ENCODE data around the gene STMN1.

The STMN1 gene

GRCh38 chr1:25911162-25911561, 4.9 kb upstream of the STMN1 start:
- Histone ChIP-seq H3K36me3 (replicated peaks) (no peaks in the 10 kb centered on the region), H3K4me3 (no peak overlapping the region), H3K9me3 (no peaks in the 10 kb centered on the region), H3K27me3 (ENCODE audit: low read depth) (no peaks in the 10 kb centered on the region), H3K4me1 (peaks cover 14% of the 10 kb centered on the region)
- in situ Hi-C loops (cut with MboI; ENCODE audit: low sequenced_read_pairs): no loop called here
- no peak for DNase-seq (ENCODE audit: low spot score in 2 of 2)

DNA sequence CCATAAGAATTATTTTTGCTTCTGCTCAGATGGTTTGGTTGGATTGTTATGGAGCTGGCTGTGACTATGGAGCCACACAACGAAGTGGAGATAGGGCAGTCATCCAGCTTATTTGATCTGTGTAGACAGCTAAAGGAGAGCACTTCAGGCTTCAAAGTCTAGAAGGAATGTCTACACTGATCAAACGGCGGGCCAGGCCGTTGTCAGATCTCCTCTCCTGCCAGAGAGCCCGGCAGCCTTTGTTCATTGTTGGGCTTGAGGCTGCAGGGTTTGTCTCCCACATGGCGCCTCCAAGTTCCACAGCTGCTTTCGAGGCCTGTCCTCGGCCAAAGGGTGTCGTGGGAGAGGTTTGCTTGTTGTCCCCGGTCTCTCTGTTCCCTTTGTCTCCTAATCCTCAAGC, 2.8 kb upstream of the STMN1 start:
- in situ Hi-C loops (cut with MboI; ENCODE audit: low sequenced_read_pairs): no loop called here
- no peak for DNase-seq (ENCODE audit: low spot score in 2 of 2)
- Histone ChIP-seq H3K4me1 (peaks cover 14% of the 10 kb centered on the region), H3K4me3 (no peak overlapping the region), H3K27me3 (ENCODE audit: low read depth) (no peaks in the 10 kb centered on the region), H3K36me3 (replicated peaks) (peaks cover 5% of the 10 kb centered on the region; the same call in 1 of the 2 replicates), H3K9me3 (no peaks in the 10 kb centered on the region)

- DNase-seq (ENCODE audit: low spot score in 2 of 2): no peak
- no peaks in the 10 kb centered on the region for H3K9me3 ChIP-seq
- H3K36me3 ChIP-seq (replicated peaks): peaks cover 13% of the 10 kb centered on the region
- in situ Hi-C loops (cut with MboI; ENCODE audit: low sequenced_read_pairs): no loop called here
- no peak overlapping the region for H3K4me3 ChIP-seq
- peaks cover 21% of the 10 kb centered on the region for H3K4me1 ChIP-seq
- H3K27me3 ChIP-seq (ENCODE audit: low read depth): no peaks in the 10 kb centered on the region
Measured at GRCh38 chr1:25908161-25908560, 1.9 kb upstream of the STMN1 start.

- Histone ChIP-seq H3K9me3 (no peaks in the 10 kb centered on the region), H3K4me1 (peaks cover 23% of the 10 kb centered on the region), H3K27me3 (ENCODE audit: low read depth) (no peaks in the 10 kb centered on the region), H3K36me3 (replicated peaks) (peaks cover 19% of the 10 kb centered on the region), H3K4me3 (no peak overlapping the region)
- no peak for DNase-seq (ENCODE audit: low spot score in 2 of 2)
- in situ Hi-C loops (cut with MboI; ENCODE audit: low sequenced_read_pairs): no loop called here
Measured at GRCh38 chr1:25907601-25908000, 1.4 kb upstream of the STMN1 start.

DNA sequence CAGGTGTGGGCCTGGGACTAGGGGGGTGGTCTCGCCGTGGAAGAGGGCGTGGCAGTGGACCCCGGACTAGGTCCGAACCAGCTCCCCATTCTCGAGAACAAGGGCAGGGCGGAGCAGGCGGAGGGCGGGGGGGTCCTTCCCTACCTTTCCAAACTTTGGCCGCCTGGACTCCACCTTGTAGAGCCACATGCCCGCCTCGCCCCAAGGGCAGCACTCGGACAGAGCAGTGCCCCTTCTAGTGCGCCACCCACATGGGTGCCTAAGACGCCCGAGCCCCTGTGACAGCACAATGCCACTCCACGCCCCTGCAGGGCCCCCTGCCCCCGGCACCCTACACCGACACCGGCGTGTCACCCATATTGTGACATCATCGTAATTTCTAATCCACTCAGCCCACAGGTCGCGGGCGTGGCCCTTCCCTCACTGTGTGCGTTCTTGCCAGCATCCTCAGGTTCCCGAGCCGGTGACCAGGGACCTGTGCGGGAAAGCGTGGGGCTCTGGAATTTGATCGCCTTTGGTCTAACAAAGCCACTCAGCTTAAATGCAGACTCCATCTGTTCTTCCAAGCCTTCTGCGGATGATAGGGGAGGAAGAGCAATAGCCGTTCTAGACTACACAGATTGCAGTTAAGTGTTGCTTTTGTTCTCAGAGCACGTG, 553 bp upstream of the STMN1 start:
- DNase-seq (ENCODE audit: low spot score in 2 of 2): peak in 1 of 2 experiments; percentile 43
- in situ Hi-C loops (cut with MboI; ENCODE audit: low sequenced_read_pairs): no loop called here
- peaks cover 27% of the 10 kb centered on the region for H3K36me3 ChIP-seq (replicated peaks)
- H3K27me3 ChIP-seq (ENCODE audit: low read depth): no peaks in the 10 kb centered on the region
- peak overlapping the region; percentile 82 for H3K4me3 ChIP-seq
- peaks cover 23% of the 10 kb centered on the region for H3K4me1 ChIP-seq
- H3K9me3 ChIP-seq: no peaks in the 10 kb centered on the region

DNA sequence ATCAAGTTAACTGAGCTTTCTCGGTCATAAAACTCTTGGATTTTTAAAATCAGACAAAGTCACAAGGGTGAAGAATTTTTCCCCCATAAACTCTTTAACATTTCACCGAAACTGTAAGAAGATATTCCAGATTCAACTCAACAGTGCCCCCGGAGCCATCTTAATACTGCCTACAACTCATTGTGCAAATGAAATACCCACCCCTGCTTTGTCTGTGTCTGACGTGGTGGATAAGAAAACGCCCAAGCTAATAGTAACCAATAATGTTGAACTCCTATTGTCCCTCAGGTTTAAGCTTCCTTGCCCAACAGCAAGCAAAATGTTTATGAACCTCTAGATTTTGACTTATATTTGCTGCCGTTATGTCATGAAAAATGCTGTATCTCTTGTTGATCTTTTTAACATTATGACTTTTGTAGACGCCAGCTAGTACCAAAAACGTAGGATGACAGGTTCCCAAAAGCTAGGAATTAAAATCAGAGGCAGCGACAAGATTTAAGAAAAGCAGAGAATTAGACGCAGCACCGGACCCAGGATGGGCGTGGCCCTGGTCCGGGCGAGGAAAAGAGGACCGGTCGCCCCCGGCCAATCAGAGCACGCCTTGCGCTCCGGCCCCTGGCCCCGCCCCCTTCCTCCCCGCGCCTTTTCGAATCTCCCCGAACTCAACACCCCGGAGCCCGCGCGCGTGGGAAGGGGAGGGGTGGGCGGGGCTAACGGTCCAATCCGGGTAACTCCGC, 1.1 kb downstream of the STMN1 start:
- peak; percentile 95 to 99 for DNase-seq (ENCODE audit: low spot score in 2 of 2)
- Histone ChIP-seq H3K36me3 (replicated peaks) (peaks cover 42% of the 10 kb centered on the region), H3K27me3 (ENCODE audit: low read depth) (no peaks in the 10 kb centered on the region), H3K9me3 (no peaks in the 10 kb centered on the region), H3K4me3 (peak overlapping the region; percentile 82), H3K4me1 (peaks cover 23% of the 10 kb centered on the region)
- in situ Hi-C loops (cut with MboI; ENCODE audit: low sequenced_read_pairs): no loop called here

GRCh38 chr1:25903986-25904385, 2.2 kb downstream of the STMN1 start:
- DNase-seq (ENCODE audit: low spot score in 2 of 2): no peak
- Histone ChIP-seq H3K4me1 (peaks cover 23% of the 10 kb centered on the region), H3K9me3 (no peaks in the 10 kb centered on the region), H3K36me3 (replicated peaks) (peaks cover 54% of the 10 kb centered on the region), H3K4me3 (peak overlapping the region; percentile 82), H3K27me3 (ENCODE audit: low read depth) (no peaks in the 10 kb centered on the region)
- in situ Hi-C loops (cut with MboI; ENCODE audit: low sequenced_read_pairs): no loop called here

DNA sequence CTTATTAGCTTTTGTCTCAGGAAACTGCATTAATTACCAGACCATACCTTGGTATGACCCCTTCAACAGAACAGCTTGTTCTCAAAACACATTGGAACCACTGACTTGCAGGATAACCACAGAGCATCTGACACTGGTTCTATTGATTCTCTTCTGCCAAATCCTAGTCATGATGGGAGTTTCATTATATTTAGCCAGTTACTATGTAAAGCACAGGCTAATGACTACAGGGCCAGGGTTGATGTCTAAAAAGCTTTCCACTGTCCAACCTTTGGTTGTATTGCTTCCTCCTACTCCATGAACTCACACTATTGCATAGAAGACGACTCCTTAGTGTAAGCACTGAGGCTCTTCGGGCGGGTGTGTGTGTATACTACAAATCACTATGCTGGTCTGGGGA, 3.8 kb downstream of the STMN1 start:
- H3K4me3 ChIP-seq: no peak overlapping the region
- no peaks in the 10 kb centered on the region for H3K27me3 ChIP-seq (ENCODE audit: low read depth)
- in situ Hi-C loops (cut with MboI; ENCODE audit: low sequenced_read_pairs): no loop called here
- peaks cover 66% of the 10 kb centered on the region for H3K36me3 ChIP-seq (replicated peaks)
- peaks cover 20% of the 10 kb centered on the region for H3K4me1 ChIP-seq
- no peaks in the 10 kb centered on the region for H3K9me3 ChIP-seq
- DNase-seq (ENCODE audit: low spot score in 2 of 2): no peak

DNA sequence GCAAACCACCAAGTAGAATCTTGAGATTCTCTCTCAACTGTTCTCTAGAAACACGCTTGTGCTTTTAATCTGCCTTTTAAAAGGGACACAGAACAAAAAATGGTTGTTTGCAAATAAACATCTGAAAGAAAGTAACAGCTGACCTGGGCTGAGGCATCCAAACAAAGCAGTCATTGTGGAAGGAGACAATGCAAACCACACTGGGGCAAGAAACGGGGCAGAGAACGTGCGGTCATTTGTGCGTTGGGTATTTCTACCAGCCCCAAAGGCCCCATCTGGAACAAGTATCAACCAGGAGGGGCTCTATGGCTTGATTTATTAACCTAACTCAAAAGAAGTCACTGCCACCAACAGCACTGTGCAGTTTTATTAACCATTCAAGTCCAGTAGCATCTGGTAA, 6.0 kb downstream of the STMN1 start:
- Histone ChIP-seq H3K4me1 (peaks cover 12% of the 10 kb centered on the region), H3K36me3 (replicated peaks) (peaks cover 66% of the 10 kb centered on the region), H3K4me3 (no peak overlapping the region), H3K27me3 (ENCODE audit: low read depth) (no peaks in the 10 kb centered on the region), H3K9me3 (no peaks in the 10 kb centered on the region)
- in situ Hi-C loops (cut with MboI; ENCODE audit: low sequenced_read_pairs): no loop called here
- no peak for DNase-seq (ENCODE audit: low spot score in 2 of 2)

DNA sequence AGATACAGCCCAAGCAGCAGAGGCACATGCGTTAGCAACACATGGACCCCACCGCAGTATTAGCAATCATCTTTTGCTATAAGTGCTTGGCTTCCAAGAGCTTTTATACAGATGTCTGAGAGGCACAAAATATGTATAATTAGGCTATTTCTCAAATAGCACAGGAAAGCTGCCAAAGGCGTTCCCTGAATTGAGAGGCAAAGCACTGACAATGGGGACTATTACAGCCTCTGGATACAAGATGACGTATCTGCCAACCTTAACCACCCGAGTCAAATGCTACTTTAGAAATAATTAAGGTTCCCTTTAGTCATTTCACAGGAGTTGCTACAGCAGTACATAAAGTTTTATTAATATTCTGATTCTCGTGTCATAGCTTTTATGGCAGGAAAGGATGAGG, 6.4 kb downstream of the STMN1 start:
- no peaks in the 10 kb centered on the region for H3K9me3 ChIP-seq
- H3K27me3 ChIP-seq (ENCODE audit: low read depth): no peaks in the 10 kb centered on the region
- in situ Hi-C loops (cut with MboI; ENCODE audit: low sequenced_read_pairs): loop anchor here (5.0 kb wide), 1 partner anchor 98 kb away; the partner anchor contains the start of gene PAFAH2
- H3K36me3 ChIP-seq (replicated peaks): peaks cover 66% of the 10 kb centered on the region
- peaks cover 14% of the 10 kb centered on the region for H3K4me1 ChIP-seq
- DNase-seq (ENCODE audit: low spot score in 2 of 2): no peak
- no peak overlapping the region for H3K4me3 ChIP-seq

GRCh38 chr1:25898223-25899015, 7.8 kb downstream of the STMN1 start:
- no peak for DNase-seq (ENCODE audit: low spot score in 2 of 2)
- Histone ChIP-seq H3K4me1 (peaks cover 9% of the 10 kb centered on the region), H3K4me3 (no peak overlapping the region), H3K27me3 (ENCODE audit: low read depth) (no peaks in the 10 kb centered on the region), H3K36me3 (replicated peaks) (peaks cover 58% of the 10 kb centered on the region), H3K9me3 (no peaks in the 10 kb centered on the region)
- in situ Hi-C loops (cut with MboI; ENCODE audit: low sequenced_read_pairs): loop anchor here (5.0 kb wide), 1 partner anchor 99 kb away; the partner anchor contains the start of gene PAFAH2

- H3K9me3 ChIP-seq: no peaks in the 10 kb centered on the region
- peaks cover 51% of the 10 kb centered on the region for H3K36me3 ChIP-seq (replicated peaks)
- H3K4me1 ChIP-seq: peaks cover 5% of the 10 kb centered on the region
- in situ Hi-C loops (cut with MboI; ENCODE audit: low sequenced_read_pairs): loop anchor here (5.0 kb wide), 1 partner anchor 100 kb away; the partner anchor contains the start of gene PAFAH2
- H3K4me3 ChIP-seq: no peak overlapping the region
- H3K27me3 ChIP-seq (ENCODE audit: low read depth): no peaks in the 10 kb centered on the region
- no peak for DNase-seq (ENCODE audit: low spot score in 2 of 2)
Measured at GRCh38 chr1:25897754-25898153, 8.5 kb downstream of the STMN1 start.

DNA sequence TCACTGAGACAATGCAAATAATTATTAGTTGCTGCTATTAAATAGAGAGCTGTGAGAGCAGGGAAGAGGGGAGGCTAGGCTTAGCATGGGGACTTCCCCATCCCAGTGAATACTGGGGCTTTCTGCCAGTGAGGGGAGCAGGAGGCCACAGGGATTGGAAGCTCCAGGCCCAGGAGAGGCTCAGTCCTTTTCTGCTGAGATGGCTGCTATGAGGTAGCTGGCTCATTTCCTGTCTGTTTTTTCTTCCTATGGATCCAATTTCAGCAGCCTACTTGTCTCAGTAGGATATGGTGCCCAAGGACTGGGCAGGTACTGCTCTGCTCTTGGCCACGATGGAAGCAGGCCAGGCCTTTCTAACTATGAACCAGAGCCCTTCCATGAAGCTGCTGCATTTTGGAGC, 10.0 kb downstream of the STMN1 start:
- H3K9me3 ChIP-seq: no peaks in the 10 kb centered on the region
- peaks cover 36% of the 10 kb centered on the region for H3K36me3 ChIP-seq (replicated peaks)
- no peak overlapping the region for H3K4me3 ChIP-seq
- H3K4me1 ChIP-seq: peaks cover 5% of the 10 kb centered on the region
- DNase-seq (ENCODE audit: low spot score in 2 of 2): no peak
- H3K27me3 ChIP-seq (ENCODE audit: low read depth): no peaks in the 10 kb centered on the region
- in situ Hi-C loops (cut with MboI; ENCODE audit: low sequenced_read_pairs): loop anchor here (5.0 kb wide), 1 partner anchor 101 kb away; the partner anchor contains the start of gene PAFAH2

Measured in HAP-1 (cell line).